OCI-LY7 (cell line): ENCODE results near the gene SFSWAP. TPM values are rescaled to one million over a fixed set of nuclear protein-coding genes. Genes with fewer than 3 reads are reported as not detected.

Experiments
- BruUV-seq: library from RNA; stranded (reverse); fragments of 400-500 nt; replicated peaks from 2 replicates; lab custom pipeline; 2021; lab: Mats Ljungman, UMichigan
- CTCF ChIA-PET: fragments of 300-600 bp; sonication (Branson Sonifier 250); formaldehyde crosslinking; loops from one replicate; lab custom pipeline; 2022; ENCODE audit warnings: antibody characterized with exemption; ENCODE audit not compliant: unreplicated experiment; lab: Charles Lee
- POLR2A ChIA-PET: fragments of 300-600 bp; sonication (Branson Sonifier 250); formaldehyde crosslinking; loops from one replicate; lab custom pipeline; 2022; ENCODE audit warnings: antibody characterized with exemption; lab: Charles Lee
- DNase-seq: peaks from one replicate; pipeline ENCODE4 v3.0.0-alpha.2; 2015; ENCODE audit warnings: low spot score
- H2AFZ ChIP-seq: fragments of 200-600 bp; sonication (generic), shearing (Covaris generic); 2 replicates; pipeline ENCODE4 v1.6.1; 2014; ENCODE audit warnings: mild to moderate bottlenecking, antibody characterized with exemption, low read length, moderate library complexity
- H3K27ac ChIP-seq: fragments of 200-600 bp; sonication (generic); 2 replicates; pipeline ENCODE4 v1.5.1; 2014; ENCODE audit warnings: mixed run types, low read depth, mild to moderate bottlenecking, moderate library complexity, low read length, inconsistent platforms; ENCODE audit not compliant: poor library complexity, severe bottlenecking
- H3K36me3 ChIP-seq: fragments of 200-600 bp; sonication (generic); 2 replicates; pipeline ENCODE4 v1.6.1; 2014; ENCODE audit warnings: mild to moderate bottlenecking, antibody characterized with exemption, low read length, moderate library complexity, mixed read lengths; ENCODE audit not compliant: insufficient read depth
- H3K4me1 ChIP-seq: fragments of 200-600 bp; sonication (generic); 2 replicates; pipeline ENCODE4 v1.5.1; 2014; ENCODE audit warnings: mild to moderate bottlenecking, low read length; ENCODE audit not compliant: insufficient read depth, poor library complexity, severe bottlenecking
- H3K4me2 ChIP-seq: fragments of 200-600 bp; sonication (generic); 2 replicates; pipeline ENCODE4 v1.6.1; 2014; ENCODE audit warnings: mild to moderate bottlenecking, low read length
- H3K4me3 ChIP-seq: fragments of 200-600 bp; sonication (generic); 2 replicates; pipeline ENCODE4 v1.5.1; 2014; ENCODE audit warnings: mild to moderate bottlenecking, low read depth, low read length; ENCODE audit not compliant: poor library complexity, severe bottlenecking
- H3K79me2 ChIP-seq: fragments of 200-600 bp; sonication (generic); 2 replicates; pipeline ENCODE4 v1.6.1; 2016; ENCODE audit warnings: low read depth, mild to moderate bottlenecking, low read length, moderate library complexity, mixed read lengths; ENCODE audit not compliant: insufficient read depth
- H3K9me2 ChIP-seq: fragments of 200-600 bp; sonication (generic); 2 replicates; pipeline ENCODE4 v1.6.1; 2016; ENCODE audit warnings: mild to moderate bottlenecking, low read length, mixed read lengths; ENCODE audit not compliant: insufficient read depth
- H3K9me3 ChIP-seq: fragments of 200-600 bp; sonication (generic); 2 replicates; pipeline ENCODE4 v1.6.1; 2014; ENCODE audit warnings: mild to moderate bottlenecking, mixed run types, low read length, mixed read lengths
- H4K20me1 ChIP-seq: fragments of 200-600 bp; sonication (generic); 2 replicates; pipeline ENCODE4 v1.6.1; 2014; ENCODE audit warnings: mild to moderate bottlenecking, antibody characterized with exemption, low read length, moderate library complexity, mixed read lengths; ENCODE audit not compliant: insufficient read depth
- EZH2phosphoT487 ChIP-seq: fragments of 200-600 bp; sonication (generic); IDR thresholded peaks from 2 replicates; pipeline ENCODE4 v1.6.1; 2018; ENCODE audit warnings: low read depth, borderline replicate concordance, mild to moderate bottlenecking, mixed run types, antibody characterized with exemption, low read length, moderate library complexity, mixed read lengths
- intact Hi-C: fragments of 100-400 bp; cut with micrococcal nuclease; formaldehyde crosslinking; loops from one replicate; pipeline ENCODE4 v1.10.0; 2022; ENCODE audit not compliant: unreplicated experiment
- total RNA-seq, 2 experiments: library from RNA; depleted of rRNA in 1 of 2; stranded (reverse); fragments of >200 nt in 1 of 2; shearing (Covaris generic) in 1 of 2; gene quantifications; 2 replicates each; pipeline ENCODE4 v1.2.3, GENCODE V29; 2014 to 2022
- TF ChIP-seq, protein P1 (sequence below): fragments of 200-600 bp; sonication (generic); conservative IDR thresholded peaks from 2 replicates; pipeline ENCODE4 v1.5.1; 2014; ENCODE audit warnings: mild to moderate bottlenecking, antibody characterized with exemption, low read length, moderate library complexity, mixed read lengths

Gene SFSWAP
- total RNA-seq, 2 experiments from 2014 or later = 54.0 to 87.1 TPM

DNA sequence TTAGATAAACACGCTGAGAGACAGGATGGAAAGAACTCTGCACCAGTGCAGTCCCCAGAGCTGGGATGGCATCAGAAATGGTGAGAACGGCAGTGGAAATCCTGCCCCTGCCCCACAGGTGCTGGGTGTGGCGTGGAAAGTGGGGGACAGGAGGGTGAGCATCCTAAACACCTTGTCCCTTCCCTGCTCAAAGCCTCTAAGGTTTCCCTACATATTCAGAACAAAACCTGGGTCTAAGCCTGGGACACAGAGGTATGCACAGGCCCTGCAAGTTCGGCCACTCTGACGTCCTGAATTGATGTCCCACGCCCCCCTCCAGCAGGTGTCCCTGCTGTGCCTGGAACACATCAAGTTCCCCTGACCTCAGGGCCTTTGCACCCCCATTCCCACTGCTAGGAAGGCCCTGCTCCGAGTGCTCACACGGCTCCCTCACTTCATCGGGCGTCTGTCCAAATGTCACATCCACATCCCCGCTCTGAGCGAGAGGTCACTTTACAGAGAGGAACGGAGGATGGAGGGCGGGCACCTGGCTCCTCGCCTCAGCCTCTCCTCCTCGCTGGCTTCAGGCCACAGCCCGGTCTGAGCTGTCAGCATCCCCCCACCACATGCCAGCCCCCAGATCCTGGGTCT is 38.5 kb upstream of the SFSWAP start:
- Histone ChIP-seq H3K9me2 (no peaks in the 10 kb centered on the region), H2AFZ (no peak overlapping the region), H3K4me1 (no peaks in the 10 kb centered on the region), H3K79me2 (no peaks in the 10 kb centered on the region), H3K4me3 (no peak overlapping the region), H3K27ac (no peak overlapping the region), H3K36me3 (no peaks in the 10 kb centered on the region), H3K9me3 (no peaks in the 10 kb centered on the region), H3K4me2 (no peak overlapping the region), H4K20me1 (no peaks in the 10 kb centered on the region)
- no TSS peak for BruUV-seq
- POLR2A ChIA-PET = no interaction called here
- intact Hi-C loops = no loop called here
- TF ChIP-seq, protein P1, sequence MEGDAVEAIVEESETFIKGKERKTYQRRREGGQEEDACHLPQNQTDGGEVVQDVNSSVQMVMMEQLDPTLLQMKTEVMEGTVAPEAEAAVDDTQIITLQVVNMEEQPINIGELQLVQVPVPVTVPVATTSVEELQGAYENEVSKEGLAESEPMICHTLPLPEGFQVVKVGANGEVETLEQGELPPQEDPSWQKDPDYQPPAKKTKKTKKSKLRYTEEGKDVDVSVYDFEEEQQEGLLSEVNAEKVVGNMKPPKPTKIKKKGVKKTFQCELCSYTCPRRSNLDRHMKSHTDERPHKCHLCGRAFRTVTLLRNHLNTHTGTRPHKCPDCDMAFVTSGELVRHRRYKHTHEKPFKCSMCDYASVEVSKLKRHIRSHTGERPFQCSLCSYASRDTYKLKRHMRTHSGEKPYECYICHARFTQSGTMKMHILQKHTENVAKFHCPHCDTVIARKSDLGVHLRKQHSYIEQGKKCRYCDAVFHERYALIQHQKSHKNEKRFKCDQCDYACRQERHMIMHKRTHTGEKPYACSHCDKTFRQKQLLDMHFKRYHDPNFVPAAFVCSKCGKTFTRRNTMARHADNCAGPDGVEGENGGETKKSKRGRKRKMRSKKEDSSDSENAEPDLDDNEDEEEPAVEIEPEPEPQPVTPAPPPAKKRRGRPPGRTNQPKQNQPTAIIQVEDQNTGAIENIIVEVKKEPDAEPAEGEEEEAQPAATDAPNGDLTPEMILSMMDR = no peak
- no peak for TF ChIP-seq EZH2phosphoT487
- CTCF ChIA-PET = no interaction called here
- DNase-seq = no peak

DNA sequence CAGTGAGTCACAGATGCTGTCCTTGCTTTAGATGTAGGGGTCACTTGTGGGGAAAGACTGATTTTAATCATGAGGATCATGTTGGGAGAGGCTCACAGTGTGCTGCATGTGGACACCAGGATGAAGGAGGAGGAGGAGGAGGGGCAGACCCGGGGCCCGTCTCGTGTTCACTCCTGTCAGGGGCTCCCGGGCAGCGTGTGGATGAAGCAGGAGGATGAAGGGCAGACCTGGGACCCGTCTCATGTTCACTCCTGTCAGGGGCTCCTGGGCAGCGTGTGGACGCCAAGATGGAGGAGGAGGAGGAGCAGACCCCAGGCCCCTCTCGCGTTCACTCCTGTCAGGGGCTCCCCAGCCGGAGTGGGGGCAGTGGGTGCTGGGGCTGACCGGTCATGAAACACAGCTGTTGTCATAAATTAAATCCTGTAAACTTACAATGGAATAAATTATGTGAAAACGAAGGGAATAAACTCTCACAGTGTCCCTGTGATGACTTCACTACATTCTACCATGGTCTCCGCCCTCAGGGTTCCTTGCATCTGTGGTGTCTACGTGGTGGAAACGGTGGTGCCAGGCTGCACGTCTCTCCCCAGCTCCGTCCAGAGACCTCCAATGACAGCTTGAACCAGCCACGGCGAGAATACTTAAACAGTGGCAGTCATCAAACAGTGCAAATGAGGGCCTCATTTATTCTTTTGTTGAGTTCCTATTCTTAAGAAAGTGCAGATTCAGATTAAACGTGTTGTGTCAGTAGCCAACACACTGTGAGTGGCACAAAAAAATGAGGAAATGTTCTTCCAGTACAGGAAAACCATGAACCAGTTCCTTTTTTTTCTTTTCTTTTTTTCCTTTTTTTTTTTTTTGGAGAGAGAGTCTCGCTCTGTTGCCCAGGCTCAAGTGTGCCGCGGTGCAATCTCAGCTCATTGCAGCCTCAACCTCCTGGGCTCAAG is 37.7 kb upstream of the SFSWAP start:
- no peak for DNase-seq
- ChIA-PET POLR2A (no interaction called here), CTCF (no interaction called here)
- no peak overlapping the region for H2AFZ ChIP-seq
- TF ChIP-seq, protein P1 = no peak
- TF ChIP-seq EZH2phosphoT487 = no peak
- no peaks in the 10 kb centered on the region for H3K4me1 ChIP-seq
- H3K36me3 ChIP-seq = no peaks in the 10 kb centered on the region
- intact Hi-C loops = no loop called here
- BruUV-seq = no TSS peak
- no peak overlapping the region for H3K4me3 ChIP-seq
- no peaks in the 10 kb centered on the region for H3K9me2 ChIP-seq
- H3K4me2 ChIP-seq = no peak overlapping the region
- H3K79me2 ChIP-seq = no peaks in the 10 kb centered on the region
- no peaks in the 10 kb centered on the region for H4K20me1 ChIP-seq
- no peak overlapping the region for H3K27ac ChIP-seq
- no peaks in the 10 kb centered on the region for H3K9me3 ChIP-seq

DNA sequence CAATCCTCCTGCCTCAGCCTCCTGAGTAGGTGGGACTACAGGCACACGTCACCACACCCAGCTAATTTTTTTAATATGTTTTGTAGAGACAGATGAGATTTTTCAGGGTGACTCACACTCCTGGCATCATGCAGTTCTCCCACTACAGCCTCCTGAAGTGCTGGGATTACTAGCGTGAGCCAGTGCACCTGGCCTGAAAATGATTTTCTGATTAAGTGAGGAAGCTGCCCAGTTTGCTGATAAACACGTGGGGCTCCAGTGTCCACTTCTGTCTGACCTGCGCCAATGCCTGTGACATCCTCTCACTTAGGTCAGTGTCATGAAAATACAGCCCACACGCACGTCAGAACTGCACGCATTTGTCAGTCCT is 37.0 kb upstream of the SFSWAP start:
- H3K79me2 ChIP-seq = no peaks in the 10 kb centered on the region
- H3K9me2 ChIP-seq = no peaks in the 10 kb centered on the region
- ChIA-PET CTCF (no interaction called here), POLR2A (no interaction called here)
- intact Hi-C loops = no loop called here
- no peak overlapping the region for H3K4me3 ChIP-seq
- H3K27ac ChIP-seq = no peak overlapping the region
- H3K4me1 ChIP-seq = no peaks in the 10 kb centered on the region
- TF ChIP-seq, protein P1 = no peak
- no peak for TF ChIP-seq EZH2phosphoT487
- no peak overlapping the region for H3K4me2 ChIP-seq
- BruUV-seq = no TSS peak
- no peak overlapping the region for H2AFZ ChIP-seq
- H3K9me3 ChIP-seq = no peaks in the 10 kb centered on the region
- H4K20me1 ChIP-seq = no peaks in the 10 kb centered on the region
- DNase-seq = no peak
- H3K36me3 ChIP-seq = no peaks in the 10 kb centered on the region
